Activated effector memory CD4-positive, alpha-beta T cell treated with anti-CD3 and anti-CD28 coated beads, Interleukin-2, amount 50 U/mL, for 16 hours (primary cell): ENCODE results near the gene CBFA2T3.

Experiments used
- DNase-seq: peaks from one replicate; pipeline ENCODE4 v3.0.0-alpha.2; 2020

The CBFA2T3 gene

DNA sequence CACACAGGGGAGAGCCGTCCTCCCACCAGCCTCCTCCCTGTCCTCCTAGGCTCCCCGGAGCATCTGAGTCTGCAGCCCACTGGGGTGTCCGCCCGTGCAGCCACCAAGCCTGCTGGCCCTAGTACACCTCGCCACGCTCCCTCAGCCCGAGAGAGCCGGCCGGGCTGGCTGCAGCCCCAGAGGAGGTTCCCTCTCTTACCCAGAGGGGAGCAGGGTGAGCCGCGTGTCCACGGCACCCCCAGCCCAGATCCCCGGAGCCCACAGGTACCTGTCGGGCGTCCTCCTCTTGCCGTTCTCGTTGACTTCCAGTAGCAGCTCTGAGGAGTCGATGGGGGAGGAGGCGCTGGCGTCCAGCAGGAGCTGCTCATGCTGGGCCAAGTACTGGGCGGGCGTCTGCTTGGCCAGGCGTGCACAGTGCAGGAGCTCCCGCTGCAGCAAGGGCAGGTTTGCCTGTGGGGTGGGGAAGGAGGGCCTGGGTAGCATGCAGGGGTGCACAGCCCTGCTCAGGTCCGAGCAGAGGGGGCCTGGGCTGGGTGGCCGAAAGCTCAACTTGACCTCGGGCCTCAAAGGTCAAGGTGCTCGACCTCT, 91.2 kb downstream of the CBFA2T3 start:
- no peak for DNase-seq

DNA sequence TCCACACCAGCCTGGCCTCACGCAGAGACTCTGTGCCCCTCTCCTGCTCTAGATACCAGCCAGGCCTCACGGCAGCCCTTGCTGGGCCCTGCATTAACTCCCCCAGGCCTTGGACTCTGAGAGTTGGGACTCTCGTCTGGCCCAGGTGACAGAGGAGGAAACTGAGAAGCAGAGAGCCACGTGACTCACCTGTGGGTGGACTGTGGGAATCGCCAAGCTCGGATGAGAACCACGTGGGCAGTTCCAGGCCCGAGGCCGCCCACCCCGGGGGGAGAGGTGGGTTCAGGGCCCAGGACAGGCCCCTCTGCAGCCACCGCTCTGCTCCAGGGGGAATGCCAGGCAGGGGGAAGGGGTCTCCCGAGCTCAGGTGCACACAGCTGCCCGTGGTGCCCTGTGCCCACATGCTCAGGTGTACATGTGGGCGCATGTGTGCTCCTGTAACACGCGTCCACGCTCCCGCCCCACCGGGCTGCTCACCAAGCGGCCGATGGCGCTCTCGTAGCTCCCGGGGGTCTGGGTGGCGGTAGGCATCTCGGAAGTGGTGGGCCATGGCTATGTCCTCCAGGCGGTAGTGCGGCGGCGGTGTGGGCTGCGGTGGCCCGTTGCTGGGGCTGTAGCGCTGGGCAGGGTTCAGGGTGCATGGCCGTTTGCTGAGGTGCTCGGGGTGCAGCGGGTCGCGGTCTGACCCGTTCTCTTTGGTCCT, 92.3 kb downstream of the CBFA2T3 start:
- no peak for DNase-seq

DNA sequence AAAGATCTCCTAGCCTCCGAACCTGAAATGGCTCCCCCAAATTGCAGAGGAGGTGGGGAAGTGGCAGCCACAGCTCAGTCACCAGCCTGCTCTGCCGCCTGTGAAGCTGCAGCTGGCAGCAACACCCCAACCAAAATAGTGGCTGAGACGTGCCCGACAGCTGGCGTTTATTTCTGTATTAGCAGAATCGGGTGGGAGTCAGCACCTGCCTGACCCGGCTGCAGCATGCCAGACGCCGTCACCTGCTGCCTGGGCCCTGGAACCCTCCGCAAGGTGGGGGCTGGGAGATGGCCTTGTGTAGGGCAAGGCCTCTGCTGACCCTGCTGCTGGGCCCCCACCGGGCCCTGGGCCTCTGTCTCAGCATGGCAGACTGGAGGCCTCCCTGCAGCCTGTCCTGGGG, 93.1 kb downstream of the CBFA2T3 start:
- DNase-seq = no peak

GRCh38 chr16:88883117-88883895, 93.7 kb downstream of the CBFA2T3 start:
- no peak for DNase-seq

DNA sequence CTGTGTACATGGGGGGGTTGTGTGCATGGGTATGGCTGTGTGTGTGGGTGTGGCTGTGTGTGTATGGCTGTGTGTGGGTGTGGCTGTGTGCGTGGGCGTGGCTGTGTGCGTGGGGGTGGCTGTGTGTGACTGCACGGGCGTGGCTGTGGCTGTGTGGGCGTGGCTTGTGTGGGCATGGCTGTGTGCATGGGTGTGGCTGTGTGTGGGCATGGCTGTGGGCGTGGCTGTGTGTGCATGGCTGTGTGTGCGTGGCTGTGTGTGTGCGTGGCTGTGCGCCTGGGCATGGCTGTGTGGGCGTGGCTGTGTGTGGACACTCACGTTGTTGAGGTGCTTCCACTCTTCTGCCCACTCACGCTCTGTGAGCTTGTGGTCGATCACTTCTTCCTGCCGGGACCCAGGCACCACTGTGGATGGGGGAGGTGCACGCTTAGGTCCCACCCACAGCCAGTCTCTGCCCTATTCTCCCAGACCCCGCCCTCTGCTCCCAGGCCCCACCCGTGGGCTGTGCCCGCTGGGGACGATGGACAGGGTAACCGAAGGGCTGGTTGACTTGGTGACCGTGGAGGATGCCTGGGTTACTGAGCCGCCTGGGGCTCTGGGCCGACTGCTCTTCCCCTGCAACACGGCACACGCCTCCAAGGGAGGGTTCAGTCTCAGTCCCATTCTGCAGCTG, 94.5 kb downstream of the CBFA2T3 start:
- DNase-seq = peak; percentile 67

- no peak for DNase-seq
Observed at GRCh38 chr16:88881675-88882357, 95.2 kb downstream of the CBFA2T3 start.

GRCh38 chr16:88881007-88881615, 95.9 kb downstream of the CBFA2T3 start:
- no peak for DNase-seq

- DNase-seq = no peak
Observed at GRCh38 chr16:88880226-88881006, 96.6 kb downstream of the CBFA2T3 start.

- no peak for DNase-seq
Observed at GRCh38 chr16:88879788-88880055, 97.3 kb downstream of the CBFA2T3 start.

- no peak for DNase-seq
Observed at GRCh38 chr16:88878967-88879787, 97.8 kb downstream of the CBFA2T3 start.

DNA sequence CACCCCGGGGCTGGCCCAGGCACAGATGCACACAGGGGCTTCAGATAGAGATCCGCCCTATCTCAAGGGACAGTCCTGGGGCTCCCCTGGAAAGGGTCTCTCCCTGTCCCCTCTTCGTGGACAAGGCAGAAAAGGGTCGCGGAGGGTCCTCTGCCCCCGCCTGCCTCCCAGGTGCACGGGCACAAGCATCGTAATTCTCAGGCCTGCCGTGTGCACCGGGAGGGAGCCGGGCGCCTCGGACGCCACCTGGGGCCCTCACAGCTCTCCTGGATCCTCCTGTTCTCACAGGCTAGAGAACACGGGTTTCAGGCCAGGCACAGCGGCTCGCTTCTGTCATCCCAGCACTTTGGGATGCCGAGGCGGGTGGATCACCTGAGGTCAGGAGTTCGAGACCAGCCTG, 98.7 kb downstream of the CBFA2T3 start:
- DNase-seq = no peak

GRCh38 chr16:88877564-88878289, 99.3 kb downstream of the CBFA2T3 start:
- DNase-seq = no peak

DNA sequence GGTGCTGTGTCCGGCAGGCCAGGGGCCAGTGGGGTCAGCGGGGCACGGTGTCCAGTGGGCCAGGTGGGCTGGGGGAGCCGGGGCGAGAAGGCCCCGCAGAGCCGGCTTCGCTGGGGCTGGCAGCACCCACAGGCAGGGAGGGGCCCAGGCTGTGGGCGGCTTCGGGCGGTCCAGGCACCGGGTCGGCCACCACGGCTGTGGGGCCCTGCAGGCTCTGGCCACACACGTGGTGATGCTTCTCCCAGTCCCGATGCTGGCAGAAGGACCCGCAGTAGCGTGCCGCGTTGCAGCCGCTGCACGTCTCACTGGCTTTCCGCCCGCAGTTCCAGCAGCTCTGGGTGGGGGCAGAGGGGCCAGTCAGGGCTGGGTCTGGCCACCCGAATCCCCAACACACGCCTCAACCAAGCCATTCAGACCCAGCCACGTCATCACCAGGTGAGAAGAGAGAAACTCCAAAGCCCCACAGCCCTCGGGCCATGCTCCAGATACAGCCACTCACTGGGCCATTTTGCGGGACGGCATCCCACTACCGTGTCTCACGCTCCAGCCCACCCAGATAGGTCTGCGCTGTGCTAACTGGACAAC, 100.0 kb downstream of the CBFA2T3 start:
- DNase-seq = no peak

GRCh38 chr16:88875703-88876234, 101.2 kb downstream of the CBFA2T3 start:
- no peak for DNase-seq

GRCh38 chr16:88874938-88875599, 101.9 kb downstream of the CBFA2T3 start:
- DNase-seq = no peak

DNA sequence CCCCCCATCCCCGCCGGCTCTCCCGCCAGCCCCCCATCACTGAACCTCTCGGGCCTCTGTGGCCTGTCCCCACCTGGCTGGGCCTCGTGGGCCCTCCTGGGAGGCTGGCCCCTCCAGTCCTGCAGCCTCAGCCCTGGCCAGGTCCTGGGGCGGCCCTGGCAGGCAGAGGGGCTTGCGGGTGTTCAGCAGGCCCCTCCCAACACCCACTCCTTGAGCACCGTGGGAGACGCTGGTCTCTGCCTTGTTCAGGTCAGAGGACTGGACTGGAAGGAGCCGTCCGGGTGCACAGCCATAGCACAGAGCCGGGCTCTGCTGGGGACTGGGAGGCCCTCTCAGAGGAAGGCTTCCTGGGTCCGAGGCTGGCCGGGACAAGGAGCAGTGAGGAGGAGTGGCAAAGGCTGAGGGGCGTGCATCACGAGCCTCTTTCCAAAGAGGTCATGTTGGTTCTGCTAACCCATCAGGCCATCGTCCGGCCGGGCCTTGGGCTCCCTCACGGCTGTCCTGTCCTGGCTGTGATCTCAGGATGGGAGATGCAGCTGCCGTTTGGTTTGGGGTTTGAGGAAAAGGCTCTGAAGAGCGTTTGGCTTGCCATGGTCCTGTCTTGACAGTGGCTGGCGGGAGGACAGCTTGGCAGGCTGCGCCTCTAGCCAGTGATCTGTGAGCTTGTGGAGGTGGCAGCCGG, 104.2 kb downstream of the CBFA2T3 start:
- DNase-seq = no peak

GRCh38 chr16:88871730-88872416, 105.1 kb downstream of the CBFA2T3 start:
- DNase-seq = no peak

DNA sequence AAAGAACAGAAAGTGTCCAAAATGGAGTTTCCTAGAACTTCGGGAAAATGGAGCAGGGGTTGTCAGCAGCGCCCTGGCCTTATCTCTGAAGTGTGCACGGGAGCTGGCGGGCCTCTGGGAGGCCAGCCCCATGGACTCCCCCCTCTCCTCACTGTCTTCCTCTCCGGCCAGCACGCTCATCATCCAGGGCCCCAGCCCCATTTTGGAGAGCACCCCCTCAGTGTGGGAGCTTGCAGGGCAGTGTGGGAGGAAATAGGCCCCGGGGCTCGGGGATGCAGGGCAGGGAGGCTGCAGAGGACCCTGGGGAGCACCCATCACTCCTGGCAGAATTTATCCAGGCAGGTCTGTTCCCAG, 105.7 kb downstream of the CBFA2T3 start:
- no peak for DNase-seq
